ENCODE measurements around the gene KCNQ2.

DNA sequence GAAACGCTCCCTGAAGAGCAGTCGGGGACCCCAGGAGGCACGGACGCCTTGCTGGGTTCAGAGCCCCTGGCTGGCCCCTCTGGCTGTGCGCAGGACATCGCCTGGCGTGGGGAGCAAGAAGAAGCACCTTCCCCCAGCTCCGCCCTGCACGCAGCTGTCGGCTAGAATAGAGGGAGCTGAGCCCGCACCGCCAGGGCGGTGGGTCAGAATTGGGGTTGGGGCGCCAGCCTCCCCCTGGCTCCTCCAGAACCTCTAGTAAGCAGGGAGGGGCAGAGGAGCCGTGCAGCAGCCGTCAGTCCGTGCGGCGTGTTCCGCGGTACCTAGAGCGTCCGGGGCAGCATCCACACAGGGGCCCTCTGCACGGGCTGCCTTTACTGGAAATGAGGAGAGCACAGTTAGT lies 53.2 kb downstream of the KCNQ2 start:
- no peak for TF ChIP-seq TCF4 (CRISPR knock-in tag; IDR thresholded peaks at IDR 0.05; ENCODE audit: borderline replicate concordance)
- TF ChIP-seq POU6F1 (CRISPR knock-in tag; IDR thresholded peaks at IDR 0.05; ENCODE audit: borderline replicate concordance, low read depth), result no peak
- TF ChIP-seq TOX (CRISPR knock-in tag; IDR thresholded peaks at IDR 0.05; ENCODE audit: borderline replicate concordance), result no peak
- TF ChIP-seq CSDC2 (CRISPR knock-in tag; IDR thresholded peaks at IDR 0.05), result no peak
- TF ChIP-seq RARB (CRISPR knock-in tag; IDR thresholded peaks at IDR 0.05), result no peak
- no peak for TF ChIP-seq ZFP3 (CRISPR knock-in tag; IDR thresholded peaks at IDR 0.05)
- no peak for TF ChIP-seq TSHZ2 (CRISPR knock-in tag; IDR thresholded peaks at IDR 0.05)

Measured in SK-N-SH treated with all-trans-retinoic acid at 6 μM for 48 hours (cell line).